GM13976 (cell line): ENCODE results near the gene DLK2.

Experiments used
- DNase-seq: peaks from one replicate; pipeline ENCODE4 v3.0.0; 2012; ENCODE audit warnings: low spot score
- in situ Hi-C: fragments of 300-500 bp; cut with MboI; formaldehyde crosslinking; loops from one replicate; pipeline ENCODE4 v1.12.0; 2022; ENCODE audit warnings: low sequenced_read_pairs, mixed read lengths, inconsistent platforms; ENCODE audit not compliant: unreplicated experiment
- TF ChIP-seq, protein P1 (sequence below): IDR thresholded peaks from 2 replicates; pipeline ENCODE4 v1.5.1; 2012; ENCODE audit warnings: borderline replicate concordance, mild to moderate bottlenecking; ENCODE audit not compliant: insufficient read depth; ENCODE audit errors: extremely low read depth, missing control alignments, control extremely low read depth

The DLK2 gene

DNA sequence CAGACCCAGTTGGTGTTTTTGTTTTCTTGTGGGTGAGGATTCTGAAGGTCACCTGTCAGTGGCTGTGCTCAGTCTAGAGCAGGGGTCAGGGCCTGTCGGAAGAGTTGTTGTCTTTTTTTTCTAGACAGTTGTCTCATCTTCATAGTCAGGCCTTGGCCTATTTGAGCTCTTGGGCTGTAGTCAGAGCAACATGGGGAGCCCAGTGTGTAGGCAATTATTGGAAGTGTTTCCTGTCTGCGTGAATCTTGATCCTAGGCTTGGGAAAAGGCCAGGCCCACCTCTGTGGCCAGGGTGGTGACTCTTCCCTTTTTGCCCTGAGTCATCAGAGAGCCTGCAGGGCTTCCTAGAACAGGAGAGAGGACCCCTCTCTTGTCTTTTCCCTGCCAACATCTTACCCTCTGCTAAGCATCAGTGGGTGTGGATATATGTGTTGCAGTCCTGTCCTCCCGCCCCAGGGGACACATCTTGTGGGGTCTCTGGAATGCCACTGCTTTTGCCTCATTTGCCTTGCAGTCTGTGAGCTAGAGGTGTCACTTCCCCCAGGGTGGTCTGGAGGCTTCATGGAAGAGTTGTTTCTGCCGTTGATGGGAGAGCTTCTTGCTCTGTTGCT lies 33.4 kb upstream of the DLK2 start:
- TF ChIP-seq, protein P1, sequence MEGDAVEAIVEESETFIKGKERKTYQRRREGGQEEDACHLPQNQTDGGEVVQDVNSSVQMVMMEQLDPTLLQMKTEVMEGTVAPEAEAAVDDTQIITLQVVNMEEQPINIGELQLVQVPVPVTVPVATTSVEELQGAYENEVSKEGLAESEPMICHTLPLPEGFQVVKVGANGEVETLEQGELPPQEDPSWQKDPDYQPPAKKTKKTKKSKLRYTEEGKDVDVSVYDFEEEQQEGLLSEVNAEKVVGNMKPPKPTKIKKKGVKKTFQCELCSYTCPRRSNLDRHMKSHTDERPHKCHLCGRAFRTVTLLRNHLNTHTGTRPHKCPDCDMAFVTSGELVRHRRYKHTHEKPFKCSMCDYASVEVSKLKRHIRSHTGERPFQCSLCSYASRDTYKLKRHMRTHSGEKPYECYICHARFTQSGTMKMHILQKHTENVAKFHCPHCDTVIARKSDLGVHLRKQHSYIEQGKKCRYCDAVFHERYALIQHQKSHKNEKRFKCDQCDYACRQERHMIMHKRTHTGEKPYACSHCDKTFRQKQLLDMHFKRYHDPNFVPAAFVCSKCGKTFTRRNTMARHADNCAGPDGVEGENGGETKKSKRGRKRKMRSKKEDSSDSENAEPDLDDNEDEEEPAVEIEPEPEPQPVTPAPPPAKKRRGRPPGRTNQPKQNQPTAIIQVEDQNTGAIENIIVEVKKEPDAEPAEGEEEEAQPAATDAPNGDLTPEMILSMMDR: no peak
- in situ Hi-C loops: loop anchor here (25.0 kb wide), 1 partner anchor 226 kb away; no protein-coding TSS in a partner anchor

DNA sequence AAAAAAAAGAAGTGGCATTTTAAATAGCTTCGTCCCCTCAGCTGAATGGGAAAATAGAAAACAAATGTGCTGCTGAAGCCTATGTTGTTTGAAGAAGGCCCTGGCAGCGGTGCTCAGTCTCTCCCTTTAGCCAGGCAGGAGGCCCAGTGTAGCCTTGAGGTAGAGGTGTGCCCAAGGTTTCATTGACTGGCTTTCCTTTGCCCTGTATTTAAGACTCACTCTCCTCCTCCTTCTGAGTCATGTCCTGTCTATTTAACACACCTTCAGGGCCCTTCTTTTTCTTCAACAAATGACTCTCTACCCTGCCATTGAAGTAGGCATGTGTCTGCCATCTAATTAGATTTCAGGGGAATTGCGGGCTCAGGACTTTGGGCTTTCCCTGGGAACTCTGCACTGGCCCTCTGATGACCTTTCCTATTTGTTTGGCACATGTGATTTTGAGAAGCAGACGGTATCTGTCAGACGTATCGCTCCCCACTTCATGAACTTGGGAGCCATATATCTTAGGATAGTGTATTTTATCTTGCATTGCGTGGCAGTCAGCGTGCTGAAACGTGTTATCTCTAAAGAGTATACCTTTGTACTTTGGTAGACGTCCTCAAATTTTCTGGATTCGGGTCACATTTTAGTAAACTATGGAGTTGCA lies 26.4 kb upstream of the DLK2 start:
- TF ChIP-seq, protein P1: no peak
- in situ Hi-C loops: loop anchor here (25.0 kb wide), 1 partner anchor 219 kb away; no protein-coding TSS in a partner anchor

More for the DNA sequence above, 33.4 kb upstream of the DLK2 start:
- no peak for DNase-seq

DNA sequence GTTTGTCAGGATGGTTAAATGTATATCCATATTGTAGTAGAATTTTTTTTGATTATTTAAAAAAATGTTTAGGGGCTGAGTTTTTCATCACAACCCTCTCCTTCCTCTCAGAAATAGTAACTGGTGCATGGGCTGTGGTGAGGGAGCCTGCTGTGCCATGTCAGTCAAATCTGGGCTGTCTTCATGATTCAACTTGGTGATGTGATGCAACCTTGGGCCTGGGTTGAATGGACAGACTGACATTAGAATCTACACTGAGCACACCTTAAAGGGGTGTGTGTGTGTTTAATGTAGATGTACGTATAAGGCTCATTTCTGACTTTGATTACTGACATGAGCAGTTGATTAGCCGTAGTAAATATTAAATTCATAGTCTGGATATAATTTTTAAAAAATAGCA lies 25.7 kb upstream of the DLK2 start:
- TF ChIP-seq, protein P1: no peak
- in situ Hi-C loops: loop anchor here (25.0 kb wide), 1 partner anchor 219 kb away; no protein-coding TSS in a partner anchor
- DNase-seq: no peak

More for the DNA sequence above, 26.4 kb upstream of the DLK2 start:
- no peak for DNase-seq

DNA sequence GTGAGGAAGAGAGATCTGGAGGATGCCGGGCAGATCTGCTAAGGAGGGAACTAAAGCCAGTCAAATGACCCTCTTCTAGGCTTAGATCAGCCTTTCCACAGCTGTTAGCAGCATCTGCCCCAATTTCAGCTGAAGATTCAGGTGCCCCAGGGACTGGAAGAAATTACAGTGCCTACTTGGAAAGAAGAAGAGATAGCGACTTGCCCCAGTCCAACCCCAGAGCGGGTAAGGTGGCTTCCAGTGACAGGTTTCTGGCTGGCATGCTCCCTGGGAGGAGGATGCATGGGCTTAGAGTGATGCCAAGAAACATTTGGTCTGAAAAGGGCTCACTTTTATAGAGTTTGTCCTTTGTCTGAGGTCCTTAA lies 22.6 kb upstream of the DLK2 start:
- DNase-seq: no peak
- in situ Hi-C loops: loop anchor here (25.0 kb wide), 1 partner anchor 216 kb away; no protein-coding TSS in a partner anchor
- TF ChIP-seq, protein P1: no peak

DNA sequence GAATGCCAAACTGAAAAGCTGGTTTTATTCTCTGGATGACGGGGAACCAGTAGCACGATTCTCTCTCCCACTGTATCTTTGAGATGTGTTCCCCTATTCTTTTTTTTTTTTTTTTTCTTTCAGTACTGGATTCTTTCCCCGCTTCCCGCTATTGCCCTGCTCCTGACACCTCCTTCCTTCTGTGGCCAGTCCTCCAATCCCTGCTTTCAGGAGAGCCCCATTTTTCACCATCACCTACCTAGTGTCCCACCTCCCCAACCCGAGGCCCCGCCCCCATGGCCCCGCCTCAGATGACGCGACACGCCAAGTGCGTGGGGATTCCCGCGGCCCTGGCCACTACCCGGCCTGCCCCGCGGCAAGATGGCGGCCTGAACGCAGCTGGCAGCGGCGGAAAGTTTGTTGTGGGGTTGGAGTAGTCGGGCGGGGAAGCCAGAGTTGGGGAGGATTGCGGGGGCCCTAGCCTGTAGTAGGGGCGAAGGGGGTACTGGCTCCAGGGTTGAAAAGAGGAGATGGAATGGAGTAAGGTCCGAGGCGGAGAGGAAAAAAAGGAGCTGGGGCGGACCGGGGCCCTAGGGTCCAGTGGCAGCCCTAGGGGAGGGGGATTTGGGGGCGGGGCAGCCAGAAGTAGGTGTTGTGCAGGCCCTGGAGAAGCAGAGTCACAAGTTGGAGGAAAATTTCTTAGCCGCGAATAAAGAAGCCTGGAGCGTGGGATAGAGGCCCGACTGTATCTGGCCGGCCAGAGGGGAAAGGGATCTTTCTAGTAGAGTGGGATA lies 22.1 kb upstream of the DLK2 start, which contains the start of gene TJAP1:
Gene TJAP1, plus strand, starts transcription at position 336 of the 773 bp plus-strand sequence. CDS start 21,432 bp downstream, outside the sequence.
- peak; percentile 97 for DNase-seq
- in situ Hi-C loops: loop anchor here (25.0 kb wide), 1 partner anchor 215 kb away; no protein-coding TSS in a partner anchor
- TF ChIP-seq, protein P1: no peak

DNA sequence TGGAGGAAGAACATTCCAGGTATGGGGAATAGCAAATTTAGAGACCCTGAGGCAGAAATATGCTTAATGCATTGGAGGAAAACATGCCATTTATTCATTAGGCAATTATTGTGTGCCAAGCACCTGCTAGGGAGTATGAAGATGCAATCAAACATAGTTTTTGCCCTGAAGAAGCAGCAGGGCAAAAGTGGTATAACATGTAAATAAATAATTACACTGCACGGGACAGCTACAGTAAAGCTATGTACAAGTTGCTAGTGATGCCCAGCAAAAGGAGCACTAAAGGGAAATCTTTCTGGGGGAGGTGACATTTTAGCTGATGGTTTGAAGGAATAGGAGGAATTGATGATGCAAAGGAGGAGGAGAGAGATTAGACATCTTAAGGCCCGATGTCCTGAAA lies 21.4 kb upstream of the DLK2 start:
- DNase-seq: no peak
- in situ Hi-C loops: loop anchor here (25.0 kb wide), 1 partner anchor 214 kb away; no protein-coding TSS in a partner anchor
- TF ChIP-seq, protein P1: no peak
